ENCODE results near the gene SLN.

DNA sequence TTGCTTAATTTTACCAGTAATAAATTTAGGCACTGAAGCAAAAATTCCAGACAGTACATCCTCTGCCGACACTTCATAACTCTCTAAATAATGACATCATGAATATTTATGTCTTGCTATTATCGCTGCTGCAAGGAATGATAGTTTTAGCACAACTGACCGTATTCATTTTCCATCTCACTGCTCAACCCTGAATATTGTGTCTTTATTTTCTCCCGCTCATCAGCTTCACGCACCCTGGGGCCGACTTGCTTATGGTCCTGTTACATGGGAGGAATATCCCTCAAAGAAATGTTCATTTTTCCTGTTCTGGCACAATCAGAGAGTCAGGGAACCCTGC lies 33.3 kb downstream of the SLN start:
- TF ChIP-seq, protein P1, sequence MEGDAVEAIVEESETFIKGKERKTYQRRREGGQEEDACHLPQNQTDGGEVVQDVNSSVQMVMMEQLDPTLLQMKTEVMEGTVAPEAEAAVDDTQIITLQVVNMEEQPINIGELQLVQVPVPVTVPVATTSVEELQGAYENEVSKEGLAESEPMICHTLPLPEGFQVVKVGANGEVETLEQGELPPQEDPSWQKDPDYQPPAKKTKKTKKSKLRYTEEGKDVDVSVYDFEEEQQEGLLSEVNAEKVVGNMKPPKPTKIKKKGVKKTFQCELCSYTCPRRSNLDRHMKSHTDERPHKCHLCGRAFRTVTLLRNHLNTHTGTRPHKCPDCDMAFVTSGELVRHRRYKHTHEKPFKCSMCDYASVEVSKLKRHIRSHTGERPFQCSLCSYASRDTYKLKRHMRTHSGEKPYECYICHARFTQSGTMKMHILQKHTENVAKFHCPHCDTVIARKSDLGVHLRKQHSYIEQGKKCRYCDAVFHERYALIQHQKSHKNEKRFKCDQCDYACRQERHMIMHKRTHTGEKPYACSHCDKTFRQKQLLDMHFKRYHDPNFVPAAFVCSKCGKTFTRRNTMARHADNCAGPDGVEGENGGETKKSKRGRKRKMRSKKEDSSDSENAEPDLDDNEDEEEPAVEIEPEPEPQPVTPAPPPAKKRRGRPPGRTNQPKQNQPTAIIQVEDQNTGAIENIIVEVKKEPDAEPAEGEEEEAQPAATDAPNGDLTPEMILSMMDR (IDR thresholded peaks at IDR 0.05): no peak
- no peak for TF ChIP-seq POLR2A (IDR thresholded peaks at IDR 0.05)
